Calu3 (cell line): Measurements from ENCODE around the gene SCUBE2. TPM values are rescaled to one million over a fixed set of nuclear protein-coding genes. Genes with fewer than 3 reads are reported as not detected.

ENCODE experiments used
- BruUV-seq: library from RNA; stranded (reverse); fragments of 400-500 nt; replicated peaks from 2 replicates; lab custom pipeline; 2021; lab: Mats Ljungman, UMichigan
- CTCF ChIA-PET: fragments of 300-600 bp; sonication (Branson Sonifier 250); formaldehyde crosslinking; loops from one replicate; lab custom pipeline; 2022; ENCODE audit warnings: antibody characterized with exemption; lab: Charles Lee
- DNase-seq: peaks from one replicate; pipeline ENCODE4 v3.0.0; 2022
- H3K27ac Mint-ChIP-seq: one replicate; pipeline ENCODE4 v1.8.0; 2022; ENCODE audit warnings: mixed read lengths; ENCODE audit not compliant: unreplicated experiment
- H3K27me3 Mint-ChIP-seq: one replicate; pipeline ENCODE4 v1.8.0; 2022; ENCODE audit warnings: mixed read lengths; ENCODE audit not compliant: unreplicated experiment
- H3K36me3 Mint-ChIP-seq: one replicate; pipeline ENCODE4 v1.8.0; 2022; ENCODE audit warnings: mild to moderate bottlenecking, moderate library complexity, mixed read lengths; ENCODE audit not compliant: insufficient read depth, unreplicated experiment
- H3K4me1 Mint-ChIP-seq: one replicate; pipeline ENCODE4 v1.8.0; 2022; ENCODE audit warnings: mild to moderate bottlenecking, low read depth, mixed read lengths; ENCODE audit not compliant: unreplicated experiment
- H3K4me3 Mint-ChIP-seq: one replicate; pipeline ENCODE4 v1.8.0; 2022; ENCODE audit warnings: mild to moderate bottlenecking, low read depth, moderate library complexity, mixed read lengths; ENCODE audit not compliant: unreplicated experiment
- H3K9me3 Mint-ChIP-seq: one replicate; pipeline ENCODE4 v1.8.0; 2022; ENCODE audit warnings: low read depth, mixed read lengths; ENCODE audit not compliant: unreplicated experiment
- CTCF ChIP-seq: fragments of 200-600 bp; IDR thresholded peaks from one replicate; pipeline ENCODE4 v1.8.0; 2022; ENCODE audit warnings: antibody characterized with exemption; ENCODE audit not compliant: unreplicated experiment
- intact Hi-C: fragments of 100-400 bp; cut with micrococcal nuclease; formaldehyde crosslinking; loops from one replicate; pipeline ENCODE4 v1.10.0; 2022; ENCODE audit not compliant: unreplicated experiment
- total RNA-seq: library from RNA; stranded (reverse); gene quantifications from 2 replicates; pipeline ENCODE4 v1.2.3, GENCODE V29; 2022

The SCUBE2 gene
- total RNA-seq, 1 experiment from 2014 or later, result not detected

- CTCF ChIA-PET, result no interaction called here
- H3K27me3 Mint-ChIP-seq, result no peaks in the 10 kb centered on the region
- intact Hi-C loops, result no loop called here
Measured at GRCh38 chr11:9133956-9134355, 42.6 kb upstream of the SCUBE2 start.

GRCh38 chr11:9132203-9132878 is 40.9 kb upstream of the SCUBE2 start:
- CTCF ChIA-PET, result no interaction called here
- Mint-ChIP-seq H3K36me3 (peaks cover 5% of the 10 kb centered on the region), H3K4me1 (peaks cover under 1% of the 10 kb centered on the region), H3K27ac (no peak overlapping the region), H3K27me3 (no peaks in the 10 kb centered on the region), H3K4me3 (no peak overlapping the region), H3K9me3 (no peaks in the 10 kb centered on the region)
- intact Hi-C loops, result no loop called here
- BruUV-seq, result no TSS peak
- no peak for DNase-seq
- TF ChIP-seq CTCF, result no peak

More at GRCh38 chr11:9133956-9134355, 42.6 kb upstream of the SCUBE2 start:
- H3K27ac Mint-ChIP-seq, result no peak overlapping the region
- H3K36me3 Mint-ChIP-seq, result peaks cover 9% of the 10 kb centered on the region
- DNase-seq, result no peak
- no peak for TF ChIP-seq CTCF
- no peak overlapping the region for H3K4me3 Mint-ChIP-seq
- H3K4me1 Mint-ChIP-seq, result peaks cover 10% of the 10 kb centered on the region
- no TSS peak for BruUV-seq
- no peaks in the 10 kb centered on the region for H3K9me3 Mint-ChIP-seq

GRCh38 chr11:9130297-9130696 is 38.9 kb upstream of the SCUBE2 start:
- Mint-ChIP-seq H3K4me1 (no peaks in the 10 kb centered on the region), H3K36me3 (peaks cover 5% of the 10 kb centered on the region), H3K4me3 (no peak overlapping the region), H3K9me3 (no peaks in the 10 kb centered on the region), H3K27me3 (no peaks in the 10 kb centered on the region), H3K27ac (no peak overlapping the region)
- BruUV-seq, result no TSS peak
- no peak for DNase-seq
- intact Hi-C loops, result no loop called here
- CTCF ChIA-PET, result interaction anchor here (1.7 kb wide), 1 partner anchor 7 kb away, joined by 5 read pairs; no protein-coding TSS in a partner anchor
- no peak for TF ChIP-seq CTCF

GRCh38 chr11:9126636-9127035 is 35.2 kb upstream of the SCUBE2 start:
- Mint-ChIP-seq H3K27me3 (no peaks in the 10 kb centered on the region), H3K4me1 (no peaks in the 10 kb centered on the region), H3K27ac (no peak overlapping the region), H3K36me3 (no peaks in the 10 kb centered on the region), H3K4me3 (no peak overlapping the region), H3K9me3 (no peaks in the 10 kb centered on the region)
- BruUV-seq, result no TSS peak
- CTCF ChIA-PET, result no interaction called here
- no peak for TF ChIP-seq CTCF
- no peak for DNase-seq
- intact Hi-C loops, result no loop called here
